Measurements from ENCODE around the gene ODAD2.

DNA sequence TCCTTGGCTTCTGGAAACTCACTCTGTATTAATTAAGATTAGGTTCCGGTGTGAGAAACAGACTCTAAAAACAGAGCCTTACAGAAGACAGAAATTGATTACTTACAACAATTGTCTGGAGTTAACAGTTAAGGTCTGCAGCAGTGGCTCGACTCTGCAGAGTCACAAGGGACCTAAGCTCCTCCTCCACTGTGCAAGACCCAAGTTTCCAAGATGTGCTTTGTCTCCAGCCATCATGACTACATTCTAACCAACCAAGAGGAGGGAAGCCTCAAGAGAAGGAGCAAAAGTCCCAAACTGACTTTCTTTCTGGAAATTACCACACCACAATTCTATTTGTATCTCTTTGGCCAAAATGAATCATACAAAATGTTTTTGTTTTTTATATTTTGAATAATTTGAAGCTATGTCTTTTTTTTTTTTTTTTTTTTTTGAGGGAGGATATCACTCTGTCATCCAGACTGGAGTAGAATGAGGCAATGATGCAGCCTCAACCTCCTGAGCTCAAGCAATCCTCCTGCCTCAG, 14.2 kb upstream of the ODAD2 start:
- TF ChIP-seq, protein P1, sequence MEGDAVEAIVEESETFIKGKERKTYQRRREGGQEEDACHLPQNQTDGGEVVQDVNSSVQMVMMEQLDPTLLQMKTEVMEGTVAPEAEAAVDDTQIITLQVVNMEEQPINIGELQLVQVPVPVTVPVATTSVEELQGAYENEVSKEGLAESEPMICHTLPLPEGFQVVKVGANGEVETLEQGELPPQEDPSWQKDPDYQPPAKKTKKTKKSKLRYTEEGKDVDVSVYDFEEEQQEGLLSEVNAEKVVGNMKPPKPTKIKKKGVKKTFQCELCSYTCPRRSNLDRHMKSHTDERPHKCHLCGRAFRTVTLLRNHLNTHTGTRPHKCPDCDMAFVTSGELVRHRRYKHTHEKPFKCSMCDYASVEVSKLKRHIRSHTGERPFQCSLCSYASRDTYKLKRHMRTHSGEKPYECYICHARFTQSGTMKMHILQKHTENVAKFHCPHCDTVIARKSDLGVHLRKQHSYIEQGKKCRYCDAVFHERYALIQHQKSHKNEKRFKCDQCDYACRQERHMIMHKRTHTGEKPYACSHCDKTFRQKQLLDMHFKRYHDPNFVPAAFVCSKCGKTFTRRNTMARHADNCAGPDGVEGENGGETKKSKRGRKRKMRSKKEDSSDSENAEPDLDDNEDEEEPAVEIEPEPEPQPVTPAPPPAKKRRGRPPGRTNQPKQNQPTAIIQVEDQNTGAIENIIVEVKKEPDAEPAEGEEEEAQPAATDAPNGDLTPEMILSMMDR (IDR thresholded peaks at IDR 0.05; ENCODE audit: poor library complexity) = no peak
- no peak for TF ChIP-seq EZH2 (IDR thresholded peaks at IDR 0.05; ENCODE audit: borderline replicate concordance)
- no peak for TF ChIP-seq EZH2phosphoT487 (IDR thresholded peaks at IDR 0.05; ENCODE audit: low read depth, severe bottlenecking, unreplicated experiment)

Data from hepatocyte (in vitro differentiated cells).